Uterus (tissue), 4 donors: ENCODE measurements around the gene CPEB2. TPM values are rescaled to one million over a fixed set of nuclear protein-coding genes. Genes with fewer than 3 reads are reported as not detected.
A peak's percentile ranks its signal among the peaks of the same experiment; 100 is the strongest.

ENCODE experiments used
- DNase-seq, 2 donors: peaks; one replicate each; pipeline ENCODE4 v3.0.0-alpha.2; 2019 to 2020
- H3K27ac ChIP-seq, 2 donors: fragments of 200-600 bp; sonication (generic); 1 replicate in 1 of 2; 2 replicates in 1 of 2; pipeline ENCODE4 v1.5.1; 2016 to 2018
- H3K27me3 ChIP-seq, 2 donors: fragments of 200-600 bp; sonication (generic); one replicate each; pipeline ENCODE4 v1.5.1; 2018 to 2019; ENCODE audit warnings: control low read depth in 1 of 2
- H3K36me3 ChIP-seq, 2 donors: fragments of 200-600 bp; sonication (generic); one replicate each; pipeline ENCODE4 v1.5.1; 2019; ENCODE audit warnings: control low read depth in 1 of 2
- H3K4me1 ChIP-seq, 2 donors: fragments of 200-600 bp; sonication (generic); one replicate each; pipeline ENCODE4 v1.5.1; 2018 to 2019; ENCODE audit warnings: control low read depth in 1 of 2
- H3K4me3 ChIP-seq, 2 donors: fragments of 200-600 bp; sonication (generic); 1 replicate in 1 of 2; 2 replicates in 1 of 2; pipeline ENCODE4 v1.5.1; 2018 to 2019; ENCODE audit warnings: mild to moderate bottlenecking in 1 of 2
- H3K9me3 ChIP-seq, 2 donors: fragments of 200-600 bp; sonication (generic); one replicate each; pipeline ENCODE4 v1.5.1; 2019; ENCODE audit warnings: control low read depth in 1 of 2
- POLR2A ChIP-seq, 2 donors: fragments of 450-650 bp; IDR thresholded peaks; one replicate each; pipeline ENCODE4 v1.6.1; 2016; ENCODE audit warnings: antibody characterized with exemption in 2 of 2, mild to moderate bottlenecking in 1 of 2, moderate library complexity in 1 of 2
- intact Hi-C: fragments of 100-400 bp; cut with DNase I; formaldehyde crosslinking; loops from one replicate; pipeline ENCODE4 v1.15.1; 2023; ENCODE audit warnings: low total_unique reads
- total RNA-seq, 4 donors: library from RNA; depleted of rRNA in 3 of 4; stranded (reverse); fragments of >200 nt in 3 of 4; gene quantifications; one replicate each; pipeline versions ENCODE4 v1.1.0 to v1.2.4, GENCODE V29; 2014 to 2023
- TF ChIP-seq, protein P1 (sequence below), 4 experiments: fragments of 200-600 bp in 2 of 4; fragments of 450-650 bp in 2 of 4; sonication (generic) in 2 of 4; IDR thresholded peaks; one replicate each; pipeline ENCODE4 v1.5.1; 2016 to 2019; ENCODE audit warnings: antibody characterized with exemption in 4 of 4, mild to moderate bottlenecking in 2 of 4, moderate library complexity in 1 of 4
- donor health status: DM: yes; HTN: yes; CAD: no.

Gene CPEB2
- total RNA-seq, 4 donors from 2014 or later: 5.4 to 19.5 (median 13.6) TPM

DNA sequence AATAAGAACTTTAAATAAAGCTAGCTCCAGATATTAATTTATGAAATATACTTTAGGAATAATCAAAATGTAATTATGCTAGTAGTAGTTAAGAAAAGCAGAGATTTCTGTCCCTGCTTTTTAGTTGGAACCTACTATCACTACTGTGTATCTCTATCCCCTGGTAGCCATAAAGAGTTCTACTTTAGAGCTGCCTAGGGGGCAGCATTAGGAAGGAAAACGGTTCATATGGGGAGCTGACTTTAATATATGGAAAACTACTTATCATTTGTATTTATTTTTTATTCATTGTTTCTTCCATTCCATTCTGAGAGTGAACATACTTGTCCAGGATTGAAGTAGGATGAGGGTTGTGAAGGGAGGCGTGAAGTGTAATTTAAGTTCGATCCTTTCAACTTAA lies 40.9 kb downstream of the CPEB2 start:
- H3K9me3 ChIP-seq: no peaks in the 10 kb centered on the region
- no peak for DNase-seq
- no peak overlapping the region for H3K4me3 ChIP-seq
- intact Hi-C loops: no loop called here
- peak overlapping the region in 1 of 2 donors; percentile 15 for H3K27ac ChIP-seq
- no peaks in the 10 kb centered on the region for H3K4me1 ChIP-seq
- no peaks in the 10 kb centered on the region for H3K27me3 ChIP-seq
- no peaks in the 10 kb centered on the region for H3K36me3 ChIP-seq
- no peak for TF ChIP-seq POLR2A (IDR thresholded peaks at IDR 0.05)
- TF ChIP-seq, protein P1, sequence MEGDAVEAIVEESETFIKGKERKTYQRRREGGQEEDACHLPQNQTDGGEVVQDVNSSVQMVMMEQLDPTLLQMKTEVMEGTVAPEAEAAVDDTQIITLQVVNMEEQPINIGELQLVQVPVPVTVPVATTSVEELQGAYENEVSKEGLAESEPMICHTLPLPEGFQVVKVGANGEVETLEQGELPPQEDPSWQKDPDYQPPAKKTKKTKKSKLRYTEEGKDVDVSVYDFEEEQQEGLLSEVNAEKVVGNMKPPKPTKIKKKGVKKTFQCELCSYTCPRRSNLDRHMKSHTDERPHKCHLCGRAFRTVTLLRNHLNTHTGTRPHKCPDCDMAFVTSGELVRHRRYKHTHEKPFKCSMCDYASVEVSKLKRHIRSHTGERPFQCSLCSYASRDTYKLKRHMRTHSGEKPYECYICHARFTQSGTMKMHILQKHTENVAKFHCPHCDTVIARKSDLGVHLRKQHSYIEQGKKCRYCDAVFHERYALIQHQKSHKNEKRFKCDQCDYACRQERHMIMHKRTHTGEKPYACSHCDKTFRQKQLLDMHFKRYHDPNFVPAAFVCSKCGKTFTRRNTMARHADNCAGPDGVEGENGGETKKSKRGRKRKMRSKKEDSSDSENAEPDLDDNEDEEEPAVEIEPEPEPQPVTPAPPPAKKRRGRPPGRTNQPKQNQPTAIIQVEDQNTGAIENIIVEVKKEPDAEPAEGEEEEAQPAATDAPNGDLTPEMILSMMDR (IDR thresholded peaks at IDR 0.05): no peak

DNA sequence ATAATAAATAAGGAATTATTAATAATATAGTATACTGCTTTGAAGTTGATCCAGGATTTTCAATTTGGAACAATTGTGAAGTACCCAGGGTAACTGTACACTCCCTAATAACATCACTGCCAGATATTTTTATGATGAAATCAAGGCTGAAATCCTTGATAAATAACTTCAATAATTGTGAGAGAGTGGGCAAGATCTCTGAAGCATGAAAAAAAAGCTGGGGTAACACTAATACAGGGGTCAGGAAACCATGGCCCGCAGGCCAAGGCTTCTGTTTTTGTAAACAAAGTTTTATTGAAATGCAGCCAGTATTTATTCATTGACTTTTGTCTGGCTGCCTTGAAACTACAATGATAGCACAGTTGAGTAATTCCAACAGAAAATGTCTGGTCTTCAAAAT lies 41.6 kb downstream of the CPEB2 start:
- H3K4me1 ChIP-seq: no peaks in the 10 kb centered on the region
- no peaks in the 10 kb centered on the region for H3K36me3 ChIP-seq
- TF ChIP-seq, protein P1 (IDR thresholded peaks at IDR 0.05): no peak
- TF ChIP-seq POLR2A (IDR thresholded peaks at IDR 0.05): no peak
- H3K9me3 ChIP-seq: no peaks in the 10 kb centered on the region
- intact Hi-C loops: no loop called here
- H3K4me3 ChIP-seq: no peak overlapping the region
- no peak for DNase-seq
- no peaks in the 10 kb centered on the region for H3K27me3 ChIP-seq
- peak overlapping the region in 1 of 2 donors; percentile 8 for H3K27ac ChIP-seq

DNA sequence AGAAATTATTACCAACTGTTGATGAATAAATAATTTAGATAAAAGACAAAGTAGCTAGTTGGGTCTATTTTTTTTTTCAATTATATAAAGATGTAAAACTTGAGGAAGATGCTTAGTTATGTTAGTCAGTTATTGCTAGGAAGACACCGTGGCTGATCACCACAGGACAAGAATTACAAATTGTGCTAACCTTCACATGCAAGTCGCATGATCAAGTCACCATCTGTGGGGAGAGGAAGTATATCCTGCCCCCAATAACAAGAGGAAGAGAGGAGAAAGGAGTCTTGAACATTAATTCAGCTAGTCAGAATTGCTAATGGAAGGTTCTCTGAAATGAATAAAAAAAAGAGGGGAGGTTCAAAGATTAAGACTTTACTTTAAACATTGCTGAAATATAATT lies 52.3 kb downstream of the CPEB2 start:
- TF ChIP-seq, protein P1 (IDR thresholded peaks at IDR 0.05): no peak
- no peak for TF ChIP-seq POLR2A (IDR thresholded peaks at IDR 0.05)
- Histone ChIP-seq H3K27ac (no peak overlapping the region), H3K27me3 (no peaks in the 10 kb centered on the region), H3K4me1 (no peaks in the 10 kb centered on the region), H3K4me3 (no peak overlapping the region), H3K9me3 (no peaks in the 10 kb centered on the region), H3K36me3 (no peaks in the 10 kb centered on the region)
- no peak for DNase-seq
- intact Hi-C loops: no loop called here

DNA sequence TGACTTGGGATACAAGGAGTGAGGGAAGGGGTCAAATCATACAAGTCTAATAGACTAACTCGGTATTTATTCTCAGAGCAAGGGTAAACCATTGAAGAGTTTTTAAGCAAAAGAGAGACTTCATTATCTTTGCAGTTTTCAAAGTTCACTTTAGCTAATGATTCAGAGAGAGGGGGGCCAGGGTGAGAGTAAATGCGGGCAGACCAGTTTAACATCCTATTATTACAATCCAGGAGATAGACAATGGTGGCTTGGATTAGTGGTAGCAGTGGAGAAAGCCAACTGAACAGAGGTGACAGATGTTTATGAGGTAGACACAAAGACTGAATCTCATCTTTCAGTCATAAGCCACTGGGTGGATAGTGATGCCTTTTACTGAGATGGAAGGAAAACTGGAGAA lies 57.9 kb downstream of the CPEB2 start:
- Histone ChIP-seq H3K27me3 (no peaks in the 10 kb centered on the region), H3K4me1 (no peaks in the 10 kb centered on the region), H3K27ac (no peak overlapping the region), H3K36me3 (no peaks in the 10 kb centered on the region), H3K9me3 (no peaks in the 10 kb centered on the region), H3K4me3 (no peak overlapping the region)
- intact Hi-C loops: no loop called here
- no peak for TF ChIP-seq POLR2A (IDR thresholded peaks at IDR 0.05)
- TF ChIP-seq, protein P1 (IDR thresholded peaks at IDR 0.05): no peak
- no peak for DNase-seq

DNA sequence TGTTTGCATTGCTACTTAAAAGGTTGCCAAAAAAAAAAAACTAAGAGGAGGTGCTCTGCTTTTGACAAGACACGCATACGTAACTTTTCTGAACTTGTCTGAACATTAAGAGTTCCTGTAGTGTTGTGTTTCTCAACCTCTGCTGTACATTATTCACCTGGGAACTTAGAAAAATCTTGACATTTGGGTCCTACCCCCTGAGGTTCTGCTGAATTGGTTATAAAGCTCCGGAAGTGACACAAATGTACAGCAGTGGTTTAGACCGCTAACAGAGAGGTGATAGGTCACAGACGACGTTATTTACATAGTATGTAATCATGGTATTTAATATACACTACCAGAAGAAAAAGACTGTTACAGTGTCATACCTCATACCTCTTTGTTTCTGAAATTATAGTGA lies 61.1 kb downstream of the CPEB2 start:
- no peaks in the 10 kb centered on the region for H3K36me3 ChIP-seq
- H3K27me3 ChIP-seq: no peaks in the 10 kb centered on the region
- TF ChIP-seq, protein P1 (IDR thresholded peaks at IDR 0.05): no peak
- no peak for TF ChIP-seq POLR2A (IDR thresholded peaks at IDR 0.05)
- H3K4me3 ChIP-seq: no peak overlapping the region
- H3K9me3 ChIP-seq: no peaks in the 10 kb centered on the region
- intact Hi-C loops: no loop called here
- no peak overlapping the region for H3K27ac ChIP-seq
- no peaks in the 10 kb centered on the region for H3K4me1 ChIP-seq
- DNase-seq: no peak
